Prostate gland (tissue), 2 donors: ENCODE data around the gene RAI14.

ENCODE experiments used
- POLR2A ChIP-seq: fragments of 450-650 bp; IDR thresholded peaks from one replicate; pipeline ENCODE4 v1.6.1; 2016; ENCODE audit warnings: antibody characterized with exemption, mild to moderate bottlenecking
- POLR2AphosphoS5 ChIP-seq: sonication (generic); formaldehyde crosslinking; IDR thresholded peaks from one replicate; pipeline ENCODE4 v1.6.1; 2017; ENCODE audit warnings: antibody characterized with exemption
- TF ChIP-seq, protein P1 (sequence below), 4 experiments: fragments of 200-600 bp in 2 of 4; fragments of 450-650 bp in 2 of 4; sonication (generic) in 2 of 4; IDR thresholded peaks; 1 replicate in 3 of 4; 2 replicates in 1 of 4; pipeline ENCODE4 v1.5.1; 2016 to 2019; ENCODE audit warnings: antibody characterized with exemption in 4 of 4, mild to moderate bottlenecking in 2 of 4, moderate library complexity in 2 of 4

DNA sequence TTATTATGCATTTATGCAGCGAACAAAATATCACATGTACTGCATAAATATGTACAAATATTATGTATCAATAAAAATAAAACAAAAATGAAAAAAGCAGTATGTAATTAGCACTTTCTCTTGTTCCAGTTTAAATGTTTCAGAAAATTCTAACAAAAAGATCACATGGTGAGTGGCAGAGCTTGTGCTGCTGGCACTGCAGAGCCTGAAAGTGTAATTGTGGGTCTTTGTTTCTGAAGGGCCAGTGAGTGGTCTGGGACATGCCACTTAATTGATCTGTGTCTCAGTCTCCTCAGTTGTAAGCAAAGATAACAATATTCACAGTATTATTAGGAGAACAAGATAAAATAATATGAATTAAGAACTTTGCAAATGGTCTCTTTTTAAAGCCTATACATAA lies 39.5 kb upstream of the RAI14 start:
- TF ChIP-seq, protein P1, sequence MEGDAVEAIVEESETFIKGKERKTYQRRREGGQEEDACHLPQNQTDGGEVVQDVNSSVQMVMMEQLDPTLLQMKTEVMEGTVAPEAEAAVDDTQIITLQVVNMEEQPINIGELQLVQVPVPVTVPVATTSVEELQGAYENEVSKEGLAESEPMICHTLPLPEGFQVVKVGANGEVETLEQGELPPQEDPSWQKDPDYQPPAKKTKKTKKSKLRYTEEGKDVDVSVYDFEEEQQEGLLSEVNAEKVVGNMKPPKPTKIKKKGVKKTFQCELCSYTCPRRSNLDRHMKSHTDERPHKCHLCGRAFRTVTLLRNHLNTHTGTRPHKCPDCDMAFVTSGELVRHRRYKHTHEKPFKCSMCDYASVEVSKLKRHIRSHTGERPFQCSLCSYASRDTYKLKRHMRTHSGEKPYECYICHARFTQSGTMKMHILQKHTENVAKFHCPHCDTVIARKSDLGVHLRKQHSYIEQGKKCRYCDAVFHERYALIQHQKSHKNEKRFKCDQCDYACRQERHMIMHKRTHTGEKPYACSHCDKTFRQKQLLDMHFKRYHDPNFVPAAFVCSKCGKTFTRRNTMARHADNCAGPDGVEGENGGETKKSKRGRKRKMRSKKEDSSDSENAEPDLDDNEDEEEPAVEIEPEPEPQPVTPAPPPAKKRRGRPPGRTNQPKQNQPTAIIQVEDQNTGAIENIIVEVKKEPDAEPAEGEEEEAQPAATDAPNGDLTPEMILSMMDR (IDR thresholded peaks at IDR 0.05): no peak
- TF ChIP-seq POLR2A (no peak), POLR2AphosphoS5 (no peak)
